Neural cell (in vitro differentiated cells): ENCODE measurements around the gene STARD6.

Source experiments
- EP300 ChIP-seq: fragments of 450-650 bp; conservative IDR thresholded peaks from 2 replicates; pipeline ENCODE4 v1.6.1; 2014; ENCODE audit warnings: antibody characterized with exemption, mild to moderate bottlenecking, moderate library complexity; ENCODE audit not compliant: poor library complexity, severe bottlenecking
- EZH2 ChIP-seq: fragments of 200-600, 300-800 bp; shearing (Covaris generic), sonication (generic); IDR thresholded peaks from 2 replicates; pipeline ENCODE4 v1.6.1; 2014; ENCODE audit warnings: antibody characterized with exemption, low read length, borderline replicate concordance, mild to moderate bottlenecking; ENCODE audit not compliant: insufficient read depth, poor library complexity, severe bottlenecking
- MXI1 ChIP-seq: fragments of 450-650 bp; conservative IDR thresholded peaks from 2 replicates; pipeline ENCODE4 v1.6.1; 2014; ENCODE audit warnings: antibody characterized with exemption, mild to moderate bottlenecking; ENCODE audit not compliant: poor library complexity, severe bottlenecking
- POLR2AphosphoS5 ChIP-seq: IDR thresholded peaks from 2 replicates; pipeline ENCODE4 v1.6.1; 2012
- RAD21 ChIP-seq: fragments of 450-650 bp; conservative IDR thresholded peaks from 2 replicates; pipeline ENCODE4 v1.6.1; 2014; ENCODE audit warnings: antibody characterized with exemption, mild to moderate bottlenecking, moderate library complexity
- TAF1 ChIP-seq: IDR thresholded peaks from 2 replicates; pipeline ENCODE4 v1.6.1; 2012; ENCODE audit warnings: low read depth
- TF ChIP-seq, protein P1 (sequence below): fragments of 450-650 bp; IDR thresholded peaks from 2 replicates; pipeline ENCODE4 v1.5.1; 2014; ENCODE audit warnings: antibody characterized with exemption, mild to moderate bottlenecking, moderate library complexity; ENCODE audit not compliant: poor library complexity, severe bottlenecking
- TF ChIP-seq, protein P2 (sequence below): IDR thresholded peaks from 2 replicates; pipeline ENCODE4 v1.6.1; 2012; ENCODE audit warnings: borderline replicate concordance

- no peak for TF ChIP-seq RAD21
- TF ChIP-seq, protein P1, sequence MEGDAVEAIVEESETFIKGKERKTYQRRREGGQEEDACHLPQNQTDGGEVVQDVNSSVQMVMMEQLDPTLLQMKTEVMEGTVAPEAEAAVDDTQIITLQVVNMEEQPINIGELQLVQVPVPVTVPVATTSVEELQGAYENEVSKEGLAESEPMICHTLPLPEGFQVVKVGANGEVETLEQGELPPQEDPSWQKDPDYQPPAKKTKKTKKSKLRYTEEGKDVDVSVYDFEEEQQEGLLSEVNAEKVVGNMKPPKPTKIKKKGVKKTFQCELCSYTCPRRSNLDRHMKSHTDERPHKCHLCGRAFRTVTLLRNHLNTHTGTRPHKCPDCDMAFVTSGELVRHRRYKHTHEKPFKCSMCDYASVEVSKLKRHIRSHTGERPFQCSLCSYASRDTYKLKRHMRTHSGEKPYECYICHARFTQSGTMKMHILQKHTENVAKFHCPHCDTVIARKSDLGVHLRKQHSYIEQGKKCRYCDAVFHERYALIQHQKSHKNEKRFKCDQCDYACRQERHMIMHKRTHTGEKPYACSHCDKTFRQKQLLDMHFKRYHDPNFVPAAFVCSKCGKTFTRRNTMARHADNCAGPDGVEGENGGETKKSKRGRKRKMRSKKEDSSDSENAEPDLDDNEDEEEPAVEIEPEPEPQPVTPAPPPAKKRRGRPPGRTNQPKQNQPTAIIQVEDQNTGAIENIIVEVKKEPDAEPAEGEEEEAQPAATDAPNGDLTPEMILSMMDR = no peak
- no peak for TF ChIP-seq POLR2AphosphoS5
- TF ChIP-seq EP300 = no peak
- TF ChIP-seq, protein P2, sequence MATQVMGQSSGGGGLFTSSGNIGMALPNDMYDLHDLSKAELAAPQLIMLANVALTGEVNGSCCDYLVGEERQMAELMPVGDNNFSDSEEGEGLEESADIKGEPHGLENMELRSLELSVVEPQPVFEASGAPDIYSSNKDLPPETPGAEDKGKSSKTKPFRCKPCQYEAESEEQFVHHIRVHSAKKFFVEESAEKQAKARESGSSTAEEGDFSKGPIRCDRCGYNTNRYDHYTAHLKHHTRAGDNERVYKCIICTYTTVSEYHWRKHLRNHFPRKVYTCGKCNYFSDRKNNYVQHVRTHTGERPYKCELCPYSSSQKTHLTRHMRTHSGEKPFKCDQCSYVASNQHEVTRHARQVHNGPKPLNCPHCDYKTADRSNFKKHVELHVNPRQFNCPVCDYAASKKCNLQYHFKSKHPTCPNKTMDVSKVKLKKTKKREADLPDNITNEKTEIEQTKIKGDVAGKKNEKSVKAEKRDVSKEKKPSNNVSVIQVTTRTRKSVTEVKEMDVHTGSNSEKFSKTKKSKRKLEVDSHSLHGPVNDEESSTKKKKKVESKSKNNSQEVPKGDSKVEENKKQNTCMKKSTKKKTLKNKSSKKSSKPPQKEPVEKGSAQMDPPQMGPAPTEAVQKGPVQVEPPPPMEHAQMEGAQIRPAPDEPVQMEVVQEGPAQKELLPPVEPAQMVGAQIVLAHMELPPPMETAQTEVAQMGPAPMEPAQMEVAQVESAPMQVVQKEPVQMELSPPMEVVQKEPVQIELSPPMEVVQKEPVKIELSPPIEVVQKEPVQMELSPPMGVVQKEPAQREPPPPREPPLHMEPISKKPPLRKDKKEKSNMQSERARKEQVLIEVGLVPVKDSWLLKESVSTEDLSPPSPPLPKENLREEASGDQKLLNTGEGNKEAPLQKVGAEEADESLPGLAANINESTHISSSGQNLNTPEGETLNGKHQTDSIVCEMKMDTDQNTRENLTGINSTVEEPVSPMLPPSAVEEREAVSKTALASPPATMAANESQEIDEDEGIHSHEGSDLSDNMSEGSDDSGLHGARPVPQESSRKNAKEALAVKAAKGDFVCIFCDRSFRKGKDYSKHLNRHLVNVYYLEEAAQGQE = no peak
- no peak for TF ChIP-seq TAF1
- TF ChIP-seq EZH2 = no peak
- TF ChIP-seq MXI1 = no peak
Observed at GRCh38 chr18:54327818-54328217, 29.8 kb downstream of the STARD6 start.
